ENCODE data around the gene TCERG1L.

The TCERG1L gene

DNA sequence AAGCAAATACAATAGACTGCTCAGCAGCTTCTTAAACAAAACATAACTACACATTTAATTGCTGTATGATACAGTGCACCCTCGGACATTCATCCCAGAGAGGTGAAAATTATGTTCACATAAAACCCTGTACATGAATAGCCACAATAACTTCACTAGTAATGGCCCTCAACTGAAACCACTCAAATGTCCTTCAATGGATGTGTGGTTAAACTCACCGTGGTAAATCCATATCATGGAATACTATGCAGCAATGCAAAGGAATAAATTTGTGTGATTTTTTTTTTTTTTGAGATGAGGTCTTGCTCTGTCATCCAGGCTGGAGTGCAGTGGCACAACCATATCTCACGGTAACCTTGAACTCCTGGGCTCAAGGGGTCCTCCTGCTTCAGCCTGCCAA, 252.7 kb downstream of the TCERG1L start:
- CTCF ChIA-PET = no interaction called here
- TF ChIP-seq, protein P1, sequence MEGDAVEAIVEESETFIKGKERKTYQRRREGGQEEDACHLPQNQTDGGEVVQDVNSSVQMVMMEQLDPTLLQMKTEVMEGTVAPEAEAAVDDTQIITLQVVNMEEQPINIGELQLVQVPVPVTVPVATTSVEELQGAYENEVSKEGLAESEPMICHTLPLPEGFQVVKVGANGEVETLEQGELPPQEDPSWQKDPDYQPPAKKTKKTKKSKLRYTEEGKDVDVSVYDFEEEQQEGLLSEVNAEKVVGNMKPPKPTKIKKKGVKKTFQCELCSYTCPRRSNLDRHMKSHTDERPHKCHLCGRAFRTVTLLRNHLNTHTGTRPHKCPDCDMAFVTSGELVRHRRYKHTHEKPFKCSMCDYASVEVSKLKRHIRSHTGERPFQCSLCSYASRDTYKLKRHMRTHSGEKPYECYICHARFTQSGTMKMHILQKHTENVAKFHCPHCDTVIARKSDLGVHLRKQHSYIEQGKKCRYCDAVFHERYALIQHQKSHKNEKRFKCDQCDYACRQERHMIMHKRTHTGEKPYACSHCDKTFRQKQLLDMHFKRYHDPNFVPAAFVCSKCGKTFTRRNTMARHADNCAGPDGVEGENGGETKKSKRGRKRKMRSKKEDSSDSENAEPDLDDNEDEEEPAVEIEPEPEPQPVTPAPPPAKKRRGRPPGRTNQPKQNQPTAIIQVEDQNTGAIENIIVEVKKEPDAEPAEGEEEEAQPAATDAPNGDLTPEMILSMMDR (IDR thresholded peaks at IDR 0.05; ENCODE audit: insufficient read depth, low read length, missing control alignments) = no peak
- no peak overlapping the region for H3K4me3 ChIP-seq (ENCODE audit: low read depth, low read length)
- POLR2A ChIA-PET = no interaction called here
- DNase-seq (ENCODE audit: low read depth, low spot score) = no peak

DNA sequence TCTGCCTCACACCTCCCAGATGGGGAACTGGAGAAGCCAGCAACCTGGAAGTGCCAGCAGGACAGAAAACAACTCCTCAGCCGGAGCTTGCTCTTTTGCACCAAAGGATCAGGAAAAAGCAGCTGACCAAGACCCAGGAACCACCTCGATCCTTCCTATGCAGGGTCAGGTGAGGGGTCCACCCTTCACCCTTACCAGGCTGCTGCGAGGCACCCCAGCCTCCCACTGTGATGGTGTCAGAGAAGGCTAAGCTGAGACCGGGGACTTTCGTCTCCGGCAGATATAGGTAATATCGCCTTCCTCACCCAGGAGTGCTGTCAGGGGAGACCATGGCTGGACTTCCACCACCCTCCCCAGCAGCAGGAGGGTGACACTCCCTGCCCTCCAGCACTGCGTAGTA, 254.7 kb downstream of the TCERG1L start:
- TF ChIP-seq, protein P1 (IDR thresholded peaks at IDR 0.05; ENCODE audit: insufficient read depth, low read length, missing control alignments) = no peak
- POLR2A ChIA-PET = no interaction called here
- H3K4me3 ChIP-seq (ENCODE audit: low read depth, low read length) = no peak overlapping the region
- CTCF ChIA-PET = no interaction called here
- DNase-seq (ENCODE audit: low read depth, low spot score) = no peak

DNA sequence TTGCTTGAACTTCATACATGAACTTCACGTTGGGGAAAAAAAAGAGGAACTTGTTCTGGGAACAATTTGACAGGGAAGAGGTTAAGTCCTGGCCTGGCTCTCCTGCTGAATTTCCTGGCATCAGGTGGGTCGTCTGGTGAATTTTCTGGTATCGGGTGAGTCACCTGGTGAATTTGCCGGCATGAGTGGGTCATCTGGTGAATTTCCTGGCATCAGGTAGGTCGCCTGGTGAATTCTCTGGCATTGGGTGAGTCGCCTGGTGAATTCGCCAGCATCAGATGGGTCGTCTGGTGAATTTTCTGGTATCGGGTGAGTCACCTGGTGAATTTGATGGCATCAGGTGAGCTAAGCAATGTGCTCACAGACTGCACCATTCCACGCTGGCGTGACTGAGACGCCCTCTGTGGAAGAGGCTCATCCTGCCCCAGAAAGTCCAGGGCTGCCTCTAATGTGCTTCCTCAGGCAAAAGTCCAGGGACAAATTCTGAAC, 255.4 kb downstream of the TCERG1L start:
- TF ChIP-seq, protein P1 (IDR thresholded peaks at IDR 0.05; ENCODE audit: insufficient read depth, low read length, missing control alignments) = no peak
- no peak overlapping the region for H3K4me3 ChIP-seq (ENCODE audit: low read depth, low read length)
- DNase-seq (ENCODE audit: low read depth, low spot score) = no peak
- POLR2A ChIA-PET = no interaction called here
- CTCF ChIA-PET = no interaction called here

DNA sequence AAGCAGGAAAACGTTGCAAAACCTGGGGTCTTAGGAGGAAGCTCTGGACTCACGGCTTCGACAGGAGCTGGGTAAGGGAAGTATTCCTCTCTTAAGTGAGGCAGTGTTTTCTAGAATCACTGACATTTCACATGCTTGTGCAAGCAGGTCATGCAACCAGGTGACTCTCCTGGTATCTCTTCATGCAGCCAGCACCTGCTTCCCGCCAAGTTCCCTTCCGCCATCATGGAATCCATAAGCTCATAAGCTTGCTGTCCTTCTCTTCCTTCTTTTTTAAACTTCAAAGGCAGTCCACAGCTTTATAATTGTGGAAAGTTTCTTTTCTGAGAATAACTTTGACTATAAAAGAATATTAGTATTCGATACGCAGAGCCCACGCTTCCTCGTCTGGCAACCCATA, 256.1 kb downstream of the TCERG1L start:
- POLR2A ChIA-PET = no interaction called here
- TF ChIP-seq, protein P1 (IDR thresholded peaks at IDR 0.05; ENCODE audit: insufficient read depth, low read length, missing control alignments) = no peak
- H3K4me3 ChIP-seq (ENCODE audit: low read depth, low read length) = no peak overlapping the region
- CTCF ChIA-PET = no interaction called here
- no peak for DNase-seq (ENCODE audit: low read depth, low spot score)

DNA sequence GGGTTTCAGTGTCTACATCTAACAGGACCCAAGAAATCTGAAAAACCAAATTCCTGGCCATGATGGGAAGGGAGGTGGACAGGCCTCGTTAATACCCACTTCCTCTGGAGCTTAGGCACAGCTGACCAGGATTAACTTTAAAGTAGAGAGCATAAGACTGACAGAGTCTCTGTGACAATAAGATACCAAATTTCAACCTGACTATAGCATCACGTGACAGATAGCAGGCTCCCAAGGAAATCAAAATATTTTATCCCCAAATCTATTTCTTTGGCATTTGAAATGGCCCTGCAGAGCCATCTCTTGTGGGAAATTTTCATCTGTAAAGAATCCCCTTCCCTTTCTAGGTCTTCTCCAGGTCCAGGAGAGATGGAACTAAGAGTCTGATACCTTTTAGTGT, 258.3 kb downstream of the TCERG1L start:
- CTCF ChIA-PET = no interaction called here
- no peak for DNase-seq (ENCODE audit: low read depth, low spot score)
- H3K4me3 ChIP-seq (ENCODE audit: low read depth, low read length) = no peak overlapping the region
- POLR2A ChIA-PET = no interaction called here
- TF ChIP-seq, protein P1 (IDR thresholded peaks at IDR 0.05; ENCODE audit: insufficient read depth, low read length, missing control alignments) = no peak

DNA sequence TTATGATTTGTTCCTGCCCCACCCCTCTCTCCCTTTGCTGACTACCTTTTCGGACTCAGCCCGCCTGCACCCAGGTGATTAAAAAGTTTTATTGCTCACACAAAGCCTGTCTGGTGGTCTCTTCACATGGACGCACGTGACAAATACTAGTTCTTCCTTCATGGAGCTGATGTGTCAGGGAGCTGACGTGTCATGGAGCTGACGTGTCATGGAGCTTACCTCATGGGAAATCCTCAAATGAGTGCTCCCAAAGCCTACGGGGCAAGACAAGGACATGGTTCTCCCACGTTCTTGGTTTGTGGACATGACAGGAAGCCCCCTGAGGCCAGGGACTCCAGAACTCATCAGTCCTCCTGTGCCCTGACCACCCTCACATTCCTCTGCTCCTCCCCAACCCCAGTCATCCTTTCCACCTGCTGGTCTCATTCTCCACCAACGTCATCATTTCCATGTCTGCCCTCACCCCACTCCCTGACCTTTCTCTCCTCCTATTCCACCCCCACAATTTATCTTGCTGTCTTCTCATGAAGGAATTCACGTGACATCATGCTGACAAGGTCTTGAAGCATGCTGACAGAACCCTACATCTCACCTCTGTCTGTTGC, 261.3 kb downstream of the TCERG1L start:
- H3K4me3 ChIP-seq (ENCODE audit: low read depth, low read length) = no peak overlapping the region
- TF ChIP-seq, protein P1 (IDR thresholded peaks at IDR 0.05; ENCODE audit: insufficient read depth, low read length, missing control alignments) = no peak
- ChIA-PET CTCF (no interaction called here), POLR2A (no interaction called here)
- DNase-seq (ENCODE audit: low read depth, low spot score) = no peak

Measured in AG04449 (cell line).